Measurements from ENCODE around the gene SIRPA.

SIRPA gene

GRCh38 chr20:1952737-1953530 is 57.7 kb downstream of the SIRPA start:
- DNase-seq = no peak

- DNase-seq = no peak
These were observed 58.4 kb downstream of the SIRPA start for GRCh38 chr20:1953621-1954020.

- no peak for DNase-seq
These were observed 60.0 kb downstream of the SIRPA start for GRCh38 chr20:1955217-1955616.

GRCh38 chr20:1958426-1958825 is 63.2 kb downstream of the SIRPA start:
- DNase-seq = no peak

GRCh38 chr20:1959156-1959555 is 63.9 kb downstream of the SIRPA start:
- DNase-seq = no peak

- DNase-seq = no peak
These were observed 66.2 kb downstream of the SIRPA start for GRCh38 chr20:1961374-1961773.

- no peak for DNase-seq
These were observed 68.9 kb downstream of the SIRPA start for GRCh38 chr20:1964061-1964460.

- DNase-seq = no peak
These were observed 69.6 kb downstream of the SIRPA start for GRCh38 chr20:1964659-1965405.

GRCh38 chr20:1965520-1966351 is 70.5 kb downstream of the SIRPA start:
- DNase-seq = no peak

GRCh38 chr20:1968964-1969363 is 73.8 kb downstream of the SIRPA start:
- no peak for DNase-seq

- DNase-seq = no peak
These were observed 76.8 kb downstream of the SIRPA start for GRCh38 chr20:1971893-1972586.

GRCh38 chr20:1973601-1974440 is 78.6 kb downstream of the SIRPA start:
- DNase-seq = no peak

GRCh38 chr20:1975291-1975690 is 80.1 kb downstream of the SIRPA start:
- no peak for DNase-seq

GRCh38 chr20:1979106-1979778 is 84.0 kb downstream of the SIRPA start:
- DNase-seq = no peak

GRCh38 chr20:1982686-1983085 is 87.5 kb downstream of the SIRPA start:
- DNase-seq = no peak

GRCh38 chr20:1983301-1983700 is 88.1 kb downstream of the SIRPA start:
- DNase-seq = no peak

- no peak for DNase-seq
These were observed 92.6 kb downstream of the SIRPA start for GRCh38 chr20:1987826-1988225.

All from NCI-H1436 treated with DMSO at 0.1 percent for 48 hours (cell line).